HCT116 (cell line): ENCODE results near the gene CSPG4. TPM values are rescaled to one million over a fixed set of nuclear protein-coding genes. Genes with fewer than 3 reads are reported as not detected.

Experiments
- ATAC-seq: fragments of 200-7000 bp; cut with Tn5 transposase; 2 replicates; pipeline ENCODE4 v1.9.1; 2020; ENCODE audit warnings: mild to moderate bottlenecking, moderate library complexity
- BruUV-seq: library from RNA; stranded (reverse); fragments of 400-500 nt; replicated peaks from 2 replicates; lab custom pipeline; 2021; lab: Mats Ljungman, UMichigan
- CTCF ChIA-PET: fragments of 300-600 bp; sonication (Branson Sonifier 250); formaldehyde crosslinking; loops from one replicate; lab custom pipeline; 2021; ENCODE audit warnings: antibody characterized with exemption; lab: Charles Lee
- POLR2A ChIA-PET: fragments of 300-600, 350-600 bp; sonication (Branson Sonifier 250); formaldehyde crosslinking; loops from one replicate; lab custom pipeline; 2021; ENCODE audit warnings: antibody characterized with exemption; lab: Charles Lee
- RAD21 ChIA-PET, 2 experiments: fragments of 300-600 bp; sonication (Branson Sonifier 250); formaldehyde crosslinking; loops; one replicate each; lab custom pipeline; 2023; ENCODE audit warnings: low total read pairs in 2 of 2; ENCODE audit not compliant: uncharacterized antibody in 2 of 2, unreplicated experiment in 2 of 2, low non-redundant PET in 1 of 2; lab: Charles Lee
- DNase-seq: peaks from one replicate; pipeline ENCODE4 v3.0.0-alpha.2; 2010; ENCODE audit warnings: low read depth, low spot score
- H2AFZ ChIP-seq: fragments of 200-600 bp; shearing (Covaris generic), sonication (generic); 2 replicates; pipeline ENCODE4 v1.6.1; 2017; ENCODE audit warnings: low read depth, mixed run types, mixed read lengths, antibody characterized with exemption, low read length; ENCODE audit not compliant: poor library complexity, severe bottlenecking
- H3K27ac ChIP-seq: 2 replicates; pipeline ENCODE4 v1.5.1; 2012; ENCODE audit warnings: low read depth, low read length
- H3K27me3 ChIP-seq: fragments of 200-600 bp; sonication (generic); 2 replicates; pipeline ENCODE4 v1.6.1; 2016; ENCODE audit warnings: mixed run types, low read length, mixed read lengths; ENCODE audit not compliant: insufficient read depth
- H3K36me3 ChIP-seq, 2 experiments: fragments of 200-500 bp in 1 of 2; fragments of 200-600 bp in 1 of 2; sonication (Bioruptor generic) in 1 of 2; sonication (generic) in 1 of 2; 2 replicates each; pipeline versions ENCODE4 v1.5.1 to v1.6.1; 2014 to 2016; ENCODE audit warnings: low read length in 2 of 2, inconsistent platforms in 1 of 2, mixed read lengths in 1 of 2, mixed run types in 1 of 2; ENCODE audit not compliant: insufficient read depth in 2 of 2, control insufficient read depth in 1 of 2
- H3K4me1 ChIP-seq, 2 experiments: fragments of 200-600 bp in 1 of 2; sonication (generic) in 1 of 2; 2 replicates each; pipeline versions ENCODE4 v1.5.1 to v1.6.1; 2012 to 2017; ENCODE audit warnings: low read length in 2 of 2, inconsistent platforms in 1 of 2, mild to moderate bottlenecking in 1 of 2, mixed read lengths in 1 of 2, mixed run types in 1 of 2, moderate library complexity in 1 of 2; ENCODE audit not compliant: insufficient read depth in 2 of 2, control insufficient read depth in 1 of 2
- H3K4me2 ChIP-seq: fragments of 200-600 bp; sonication (generic); 2 replicates; pipeline ENCODE4 v1.6.1; 2017; ENCODE audit warnings: mixed run types, low read length, mixed read lengths
- H3K4me3 ChIP-seq, 2 experiments: fragments of 200-600 bp in 1 of 2; sonication (generic) in 1 of 2; replicated peaks in 1 of 2; 2 replicates each; pipeline ENCODE4 v1.5.1; 2011 to 2016; ENCODE audit warnings: low read length in 2 of 2, control low read depth in 1 of 2, low read depth in 1 of 2, mild to moderate bottlenecking in 1 of 2, mixed read lengths in 1 of 2, mixed run types in 1 of 2
- H3K79me2 ChIP-seq: fragments of 200-600 bp; sonication (generic); 2 replicates; pipeline ENCODE4 v1.6.1; 2017; ENCODE audit warnings: mild to moderate bottlenecking, mixed run types, low read length, moderate library complexity, mixed read lengths; ENCODE audit not compliant: insufficient read depth
- H3K9ac ChIP-seq: fragments of 200-600 bp; sonication (generic); 2 replicates; pipeline ENCODE4 v1.6.1; 2016; ENCODE audit warnings: low read length, mixed read lengths
- H3K9me2 ChIP-seq: fragments of 200-600 bp; sonication (generic), shearing (Covaris generic); 2 replicates; pipeline ENCODE4 v1.6.1; 2017; ENCODE audit warnings: mixed run types, mild to moderate bottlenecking, moderate library complexity; ENCODE audit not compliant: insufficient read depth
- H3K9me3 ChIP-seq, 2 experiments: fragments of 200-500 bp in 1 of 2; fragments of 200-600 bp in 1 of 2; sonication (Bioruptor generic) in 1 of 2; sonication (generic) in 1 of 2; 2 replicates each; pipeline ENCODE4 v1.6.1; 2014 to 2017; ENCODE audit warnings: low read length in 2 of 2, mixed read lengths in 2 of 2, inconsistent platforms in 1 of 2, low read depth in 1 of 2, mild to moderate bottlenecking in 1 of 2, mixed run types in 1 of 2, moderate library complexity in 1 of 2; ENCODE audit not compliant: control insufficient read depth in 1 of 2, insufficient read depth in 1 of 2
- H4K20me1 ChIP-seq: fragments of 200-600 bp; sonication (generic), shearing (Covaris generic); 2 replicates; pipeline ENCODE4 v1.6.1; 2017; ENCODE audit warnings: mixed run types, mild to moderate bottlenecking, moderate library complexity; ENCODE audit not compliant: insufficient read depth
- CBX3 ChIP-seq: IDR thresholded peaks from 2 replicates; pipeline ENCODE4 v1.6.1; 2012; ENCODE audit warnings: low read depth
- CEBPB ChIP-seq: IDR thresholded peaks from 2 replicates; pipeline ENCODE4 v1.6.1; 2012; ENCODE audit warnings: low read depth
- CTCF ChIP-seq, 3 experiments: fragments of 200-600 bp in 1 of 3; sonication (generic) in 1 of 3; IDR thresholded peaks in 2 of 3; conservative IDR thresholded peaks in 1 of 3; 2 replicates each; pipeline ENCODE4 v1.5.1; 2012 to 2017; ENCODE audit warnings: low read depth in 2 of 3, low read length in 2 of 3, antibody characterized with exemption in 1 of 3, borderline replicate concordance in 1 of 3, control low read depth in 1 of 3, mild to moderate bottlenecking in 1 of 3, mixed read lengths in 1 of 3, mixed run types in 1 of 3, moderate library complexity in 1 of 3; ENCODE audit not compliant: insufficient read depth in 1 of 3
- EGR1 ChIP-seq: IDR thresholded peaks from 2 replicates; pipeline ENCODE4 v1.6.1; 2012; ENCODE audit warnings: low read depth
- POLR2A ChIP-seq: IDR thresholded peaks from 2 replicates; pipeline ENCODE4 v1.7.0; 2011; ENCODE audit warnings: borderline replicate concordance; ENCODE audit not compliant: insufficient read depth, insufficient read length; ENCODE audit errors: extremely low read depth
- TCF7L2 ChIP-seq: IDR thresholded peaks from 2 replicates; pipeline ENCODE4 v1.7.0; 2011; ENCODE audit warnings: borderline replicate concordance, inconsistent platforms; ENCODE audit not compliant: insufficient read depth, insufficient read length; ENCODE audit errors: extremely low read depth
- ZFX ChIP-seq: fragments of 450-650 bp; IDR thresholded peaks from 2 replicates; pipeline ENCODE4 v1.6.1; 2017
- intact Hi-C: fragments of 100-400 bp; cut with micrococcal nuclease; formaldehyde crosslinking; loops from 2 replicates; pipeline ENCODE4 v1.10.0; 2022
- total RNA-seq: library from RNA; stranded (reverse); gene quantifications from one replicate; pipeline ENCODE4 v1.2.1, GENCODE V29; 2021; ENCODE audit not compliant: unreplicated experiment
- TF ChIP-seq, protein P1 (sequence below): IDR thresholded peaks from 2 replicates; pipeline ENCODE4 v1.6.1; 2012
- TF ChIP-seq, protein P2 (sequence below): IDR thresholded peaks from 2 replicates; pipeline ENCODE4 v1.6.1; 2011; ENCODE audit warnings: mild to moderate bottlenecking, low read length, moderate library complexity; ENCODE audit not compliant: insufficient replicate concordance; ENCODE audit errors: extremely low read depth

CSPG4 gene
- total RNA-seq, 1 experiment from 2014 or later, result 18.1 TPM

- H2AFZ ChIP-seq, result no peak overlapping the region
- H3K27ac ChIP-seq, result peak overlapping the region; percentile 32; the same call in 1 of the 2 replicates
- RAD21 ChIA-PET, result no interaction called here
- DNase-seq (no peak), ATAC-seq (no peak)
- POLR2A ChIA-PET, result no interaction called here
- BruUV-seq, result no TSS peak
- TF ChIP-seq CBX3, result no peak
- no peak for TF ChIP-seq CTCF (IDR thresholded peaks at IDR 0.05 in 2 of 3, conservative IDR thresholded peaks at IDR 0.05 in 1 of 3; ENCODE audit: borderline replicate concordance in 1 of 3, insufficient read depth in 1 of 3, low read depth in 2 of 3, low read length in 2 of 3)
- no peak for TF ChIP-seq EGR1
- TF ChIP-seq POLR2A, result no peak
- no peak for TF ChIP-seq ZFX
- no peak for TF ChIP-seq CEBPB
- TF ChIP-seq, protein P1, sequence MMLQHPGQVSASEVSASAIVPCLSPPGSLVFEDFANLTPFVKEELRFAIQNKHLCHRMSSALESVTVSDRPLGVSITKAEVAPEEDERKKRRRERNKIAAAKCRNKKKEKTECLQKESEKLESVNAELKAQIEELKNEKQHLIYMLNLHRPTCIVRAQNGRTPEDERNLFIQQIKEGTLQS, result no peak
- no peak for TF ChIP-seq TCF7L2
- TF ChIP-seq, protein P2, sequence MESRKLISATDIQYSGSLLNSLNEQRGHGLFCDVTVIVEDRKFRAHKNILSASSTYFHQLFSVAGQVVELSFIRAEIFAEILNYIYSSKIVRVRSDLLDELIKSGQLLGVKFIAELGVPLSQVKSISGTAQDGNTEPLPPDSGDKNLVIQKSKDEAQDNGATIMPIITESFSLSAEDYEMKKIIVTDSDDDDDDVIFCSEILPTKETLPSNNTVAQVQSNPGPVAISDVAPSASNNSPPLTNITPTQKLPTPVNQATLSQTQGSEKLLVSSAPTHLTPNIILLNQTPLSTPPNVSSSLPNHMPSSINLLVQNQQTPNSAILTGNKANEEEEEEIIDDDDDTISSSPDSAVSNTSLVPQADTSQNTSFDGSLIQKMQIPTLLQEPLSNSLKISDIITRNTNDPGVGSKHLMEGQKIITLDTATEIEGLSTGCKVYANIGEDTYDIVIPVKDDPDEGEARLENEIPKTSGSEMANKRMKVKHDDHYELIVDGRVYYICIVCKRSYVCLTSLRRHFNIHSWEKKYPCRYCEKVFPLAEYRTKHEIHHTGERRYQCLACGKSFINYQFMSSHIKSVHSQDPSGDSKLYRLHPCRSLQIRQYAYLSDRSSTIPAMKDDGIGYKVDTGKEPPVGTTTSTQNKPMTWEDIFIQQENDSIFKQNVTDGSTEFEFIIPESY, result no peak
- no peaks in the 10 kb centered on the region for H3K9me3 ChIP-seq
- peaks cover 0 to 12% of the 10 kb centered on the region in 2 experiments; a peak in 1 of 4 replicates for H3K36me3 ChIP-seq
- no peaks in the 10 kb centered on the region for H4K20me1 ChIP-seq
- H3K4me3 ChIP-seq, result peak overlapping the region in 1 of 2 experiments; percentile 32; a peak in 1 of 4 replicates
- H3K9ac ChIP-seq, result peak overlapping the region; percentile 40
- peaks cover 16 to 47% of the 10 kb centered on the region in 2 experiments for H3K4me1 ChIP-seq
- H3K4me2 ChIP-seq, result peak overlapping the region; percentile 70
- CTCF ChIA-PET, result interaction anchor here (0.9 to 1.6 kb wide), 2 partner anchors 34 to 198 kb away, joined by 4 to 5 read pairs; no protein-coding TSS in a partner anchor
- no peaks in the 10 kb centered on the region for H3K9me2 ChIP-seq
- peaks cover 45% of the 10 kb centered on the region for H3K79me2 ChIP-seq
- no peaks in the 10 kb centered on the region for H3K27me3 ChIP-seq
- intact Hi-C loops, result no loop called here
Measured at GRCh38 chr15:75651810-75652543, 60.7 kb downstream of the CSPG4 start.
